ENCODE data around the gene CGB8.
"Not testable (repeated sequence)": the region's sequence is repeated elsewhere in the genome, so short reads cannot be mapped to it uniquely, and the experiment has no call there.

Gene CGB8

GRCh38 chr19:49064768-49065611 is 16.1 kb upstream of the CGB8 start, which contains the start of gene NTF4:
Gene NTF4, minus strand, starts transcription at chr19:49064818. Its CDS starts 2,821 bp downstream, at chr19:49061997.
- DNase-seq: peak; percentile 54

- DNase-seq: no peak
Observed at GRCh38 chr19:49064029-49064629, 15.2 kb upstream of the CGB8 start.

GRCh38 chr19:49061445-49061844 is 12.5 kb upstream of the CGB8 start:
- no peak for DNase-seq

- no peak for DNase-seq
Observed at GRCh38 chr19:49061000-49061399, 12.1 kb upstream of the CGB8 start.

GRCh38 chr19:49059053-49059452 is 10.1 kb upstream of the CGB8 start:
- no peak for DNase-seq

- peak; percentile 72 for DNase-seq
Observed at GRCh38 chr19:49058562-49058961, 9.7 kb upstream of the CGB8 start.

- DNase-seq: peak; percentile 61
Observed at GRCh38 chr19:49057636-49058234, 8.8 kb upstream of the CGB8 start, which contains the start of gene CGB7. Gene CGB7, minus strand, starts transcription at chr19:49057749. Its CDS starts 2,374 bp downstream, at chr19:49055375.

GRCh38 chr19:49056902-49057596 is 8.1 kb upstream of the CGB8 start:
- not testable (repeated sequence) for DNase-seq

- peak; percentile 55 for DNase-seq
Observed at GRCh38 chr19:49056101-49056901, 7.4 kb upstream of the CGB8 start.

- DNase-seq: peak; percentile 73
Observed at GRCh38 chr19:49050376-49051033, 1.6 kb upstream of the CGB8 start.

- not testable (repeated sequence) for DNase-seq
Observed at GRCh38 chr19:49049834-49050233, 923 bp upstream of the CGB8 start.

GRCh38 chr19:49043548-49043947 is 5.4 kb downstream of the CGB8 start, which contains the start of gene CGB5:
Gene CGB5, plus strand, starts transcription at chr19:49043848. Its CDS starts 362 bp downstream, at chr19:49044210.
- not testable (repeated sequence) for DNase-seq

- DNase-seq: not testable (repeated sequence)
Observed at GRCh38 chr19:49042666-49043065, 6.2 kb downstream of the CGB8 start.

GRCh38 chr19:49042177-49042576 is 6.7 kb downstream of the CGB8 start:
- peak; percentile 34 for DNase-seq

GRCh38 chr19:49039736-49040135 is 9.2 kb downstream of the CGB8 start:
- DNase-seq: not testable (repeated sequence)

- DNase-seq: peak; percentile 72
Observed at GRCh38 chr19:49038557-49039276, 10.2 kb downstream of the CGB8 start.

GRCh38 chr19:49038111-49038510 is 10.8 kb downstream of the CGB8 start:
- DNase-seq: not testable (repeated sequence)

- not testable (repeated sequence) for DNase-seq
Observed at GRCh38 chr19:49036815-49037214, 12.1 kb downstream of the CGB8 start, which contains the start of gene CGB1. Gene CGB1, minus strand, starts transcription at chr19:49036895. Its CDS starts 184 bp downstream, at chr19:49036711.

GRCh38 chr19:49031642-49032301 is 17.1 kb downstream of the CGB8 start, which contains the start of gene CGB2:
Gene CGB2, plus strand, starts transcription at chr19:49031890. Its CDS starts 206 bp downstream, at chr19:49032096.
- peak; percentile 33 for DNase-seq

Measured in fibroblast of skin of scalp (primary cell).